ENCODE data around the gene TSTD2.
A peak's percentile ranks its signal among the peaks of the same experiment; 100 is the strongest.

TSTD2 gene

GRCh38 chr9:97563458-97564135, 69.6 kb downstream of the TSTD2 start:
- no peak for DNase-seq (ENCODE audit: low read depth in 3 of 3)

- DNase-seq (ENCODE audit: low read depth in 3 of 3): no peak
Measured at GRCh38 chr9:97562542-97562941, 70.6 kb downstream of the TSTD2 start.

GRCh38 chr9:97561501-97561900, 71.7 kb downstream of the TSTD2 start:
- no peak for DNase-seq (ENCODE audit: low read depth in 3 of 3)

GRCh38 chr9:97560851-97561250, 72.3 kb downstream of the TSTD2 start:
- DNase-seq (ENCODE audit: low read depth in 3 of 3): no peak

GRCh38 chr9:97560154-97560553, 73.0 kb downstream of the TSTD2 start:
- no peak for DNase-seq (ENCODE audit: low read depth in 3 of 3)

GRCh38 chr9:97559111-97559514, 74.1 kb downstream of the TSTD2 start:
- DNase-seq (ENCODE audit: low read depth in 3 of 3): peak in 1 of 3 donors; percentile 12

- no peak for DNase-seq (ENCODE audit: low read depth in 3 of 3)
Measured at GRCh38 chr9:97558701-97559101, 74.5 kb downstream of the TSTD2 start.

GRCh38 chr9:97557606-97558095, 75.5 kb downstream of the TSTD2 start:
- no peak for DNase-seq (ENCODE audit: low read depth in 3 of 3)

GRCh38 chr9:97556721-97557605, 76.2 kb downstream of the TSTD2 start:
- DNase-seq (ENCODE audit: low read depth in 3 of 3): no peak

DNA sequence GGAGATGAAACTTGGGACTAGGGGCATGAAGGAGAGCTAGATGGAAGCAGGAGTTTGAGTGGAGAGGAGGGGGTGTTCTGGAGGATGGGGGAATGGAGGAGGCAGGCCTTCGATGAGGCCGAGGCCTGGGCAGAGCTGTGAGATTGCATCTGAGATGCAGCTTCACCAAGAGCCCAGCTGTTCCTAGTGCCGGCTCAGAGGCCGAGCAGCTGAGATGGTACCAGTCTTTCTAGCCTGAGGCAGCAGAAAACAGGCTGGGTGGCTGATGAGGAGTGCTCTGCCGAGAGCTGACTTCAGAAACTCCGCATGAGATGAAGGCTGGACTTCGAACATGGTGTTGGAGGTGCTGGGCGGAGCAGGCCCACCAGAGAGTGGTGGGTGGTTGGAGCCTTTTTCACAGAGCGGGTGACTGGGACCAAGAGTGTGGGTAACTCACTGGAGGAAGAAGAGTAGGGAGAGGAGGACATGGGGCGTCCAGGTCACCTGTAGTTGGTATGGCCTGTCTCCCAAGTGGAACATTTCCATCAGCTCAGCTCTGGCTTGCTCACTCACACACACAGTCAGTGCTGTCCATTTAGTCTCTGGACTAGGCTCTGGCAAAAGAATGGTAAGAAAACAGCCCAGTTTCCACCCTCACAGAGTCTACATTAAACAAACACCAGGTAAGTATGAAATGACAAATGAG, 77.0 kb downstream of the TSTD2 start:
- no peak for DNase-seq (ENCODE audit: low read depth in 3 of 3)

- DNase-seq (ENCODE audit: low read depth in 3 of 3): no peak
Measured at GRCh38 chr9:97555164-97555563, 78.0 kb downstream of the TSTD2 start.

- no peak for DNase-seq (ENCODE audit: low read depth in 3 of 3)
Measured at GRCh38 chr9:97554566-97555075, 78.5 kb downstream of the TSTD2 start.

DNA sequence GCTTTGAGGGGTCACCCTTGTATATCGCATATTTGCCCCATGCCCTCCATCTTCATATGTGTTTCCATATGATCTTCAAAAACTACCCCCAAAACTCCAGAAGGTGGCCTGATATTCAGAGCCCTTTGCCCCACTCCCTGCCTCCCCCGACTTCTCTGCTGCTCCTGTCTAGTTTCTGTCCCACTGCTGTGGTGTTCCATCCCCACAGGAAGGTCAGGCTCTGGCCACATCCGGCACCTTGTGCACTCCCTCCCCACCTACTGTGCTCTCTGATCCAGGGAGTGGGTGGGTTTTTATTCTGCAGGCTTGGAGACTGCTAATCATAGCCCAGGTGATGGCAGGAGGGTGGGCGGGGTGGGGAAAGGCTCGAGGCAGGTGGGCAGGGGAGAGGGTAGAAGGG, 79.3 kb downstream of the TSTD2 start:
- DNase-seq (ENCODE audit: low read depth in 3 of 3): no peak

- no peak for DNase-seq (ENCODE audit: low read depth in 3 of 3)
Measured at GRCh38 chr9:97553141-97553540, 80.0 kb downstream of the TSTD2 start.

DNA sequence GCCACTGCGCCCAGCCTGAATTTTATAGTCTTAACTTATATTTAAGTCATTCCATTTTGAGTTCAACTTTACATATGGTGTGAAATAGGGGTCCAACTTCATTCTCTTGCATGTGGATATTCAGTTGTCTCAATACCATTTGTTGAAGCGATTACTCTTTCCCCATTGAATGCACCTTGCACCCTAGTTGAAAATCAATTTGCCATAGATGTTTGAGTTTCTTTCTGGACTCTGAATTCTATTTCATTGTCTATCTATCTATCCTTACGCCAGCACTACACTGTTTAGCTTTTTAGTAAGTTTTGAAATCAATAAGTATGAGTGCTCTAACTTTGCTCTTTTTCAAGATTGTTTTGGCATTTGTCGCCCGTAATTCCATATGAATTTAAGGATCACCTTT, 81.9 kb downstream of the TSTD2 start:
- DNase-seq (ENCODE audit: low read depth in 3 of 3): no peak

- DNase-seq (ENCODE audit: low read depth in 3 of 3): no peak
Measured at GRCh38 chr9:97550386-97550785, 82.8 kb downstream of the TSTD2 start.

All from stimulated activated CD4-positive, alpha-beta T cell treated with anti-CD3 and anti-CD28 coated beads, TNF-alpha, amount 100 ng/mL, for 48 hours (primary cell).